GM06990 (cell line): ENCODE results near the gene CSF2RB.

Experiments used
- DNase-seq: peaks from one replicate; pipeline ENCODE4 v3.0.0-alpha.2; 2011; ENCODE audit not compliant: insufficient read length; ENCODE audit errors: extremely low read depth
- H3K27me3 ChIP-seq: replicated peaks from 2 replicates; pipeline ENCODE4 v1.6.0; 2011; ENCODE audit warnings: low read length; ENCODE audit not compliant: control insufficient read depth, insufficient read depth
- H3K36me3 ChIP-seq: 2 replicates; pipeline ENCODE4 v1.5.1; 2011; ENCODE audit warnings: low read length; ENCODE audit not compliant: control insufficient read depth, insufficient read depth
- H3K4me3 ChIP-seq: replicated peaks from 2 replicates; pipeline ENCODE4 v1.5.1; 2011; ENCODE audit warnings: low read depth, mild to moderate bottlenecking, control low read depth, low read length
- CTCF ChIP-seq: IDR thresholded peaks from 2 replicates; pipeline ENCODE4 v1.5.1; 2011; ENCODE audit warnings: low read length, control low read depth, mild to moderate bottlenecking, inconsistent platforms; ENCODE audit not compliant: insufficient read depth, poor library complexity, severe bottlenecking

CSF2RB gene

GRCh38 chr22:36881504-36882245, 31.8 kb upstream of the CSF2RB start:
- TF ChIP-seq CTCF: no peak
- no peak for DNase-seq
- H3K4me3 ChIP-seq: no peak overlapping the region
- peaks cover 5% of the 10 kb centered on the region; the same call in 1 of the 2 replicates for H3K36me3 ChIP-seq
- no peaks in the 10 kb centered on the region for H3K27me3 ChIP-seq

- Histone ChIP-seq H3K4me3 (no peak overlapping the region), H3K36me3 (no peaks in the 10 kb centered on the region), H3K27me3 (no peaks in the 10 kb centered on the region)
- TF ChIP-seq CTCF: no peak
- DNase-seq: no peak
Observed at GRCh38 chr22:36884349-36885158, 28.9 kb upstream of the CSF2RB start.

GRCh38 chr22:36885474-36885873, 28.0 kb upstream of the CSF2RB start:
- H3K36me3 ChIP-seq: no peaks in the 10 kb centered on the region
- no peak for DNase-seq
- TF ChIP-seq CTCF: no peak
- no peak overlapping the region for H3K4me3 ChIP-seq
- no peaks in the 10 kb centered on the region for H3K27me3 ChIP-seq

- no peak for TF ChIP-seq CTCF
- no peak for DNase-seq
- no peaks in the 10 kb centered on the region for H3K27me3 ChIP-seq
- H3K36me3 ChIP-seq: no peaks in the 10 kb centered on the region
- no peak overlapping the region for H3K4me3 ChIP-seq
Observed at GRCh38 chr22:36886016-36886415, 27.4 kb upstream of the CSF2RB start.

GRCh38 chr22:36887162-36887561, 26.3 kb upstream of the CSF2RB start:
- Histone ChIP-seq H3K4me3 (no peak overlapping the region), H3K27me3 (no peaks in the 10 kb centered on the region), H3K36me3 (no peaks in the 10 kb centered on the region)
- TF ChIP-seq CTCF: no peak
- DNase-seq: no peak
